Fibroblast of mammary gland (primary cell): ENCODE measurements around the gene TMED5.
A peak's percentile ranks its signal among the peaks of the same experiment; 100 is the strongest.
"Not testable (repeated sequence)": the region's sequence is repeated elsewhere in the genome, so short reads cannot be mapped to it uniquely, and the experiment has no call there.

Experiments used
- DNase-seq: peaks from one replicate; pipeline ENCODE4 v3.0.0-alpha.2; 2010; ENCODE audit warnings: low read depth
- H3K4me3 ChIP-seq: 2 replicates; pipeline ENCODE4 v1.5.1; 2011; ENCODE audit warnings: low read depth, mild to moderate bottlenecking, low read length, moderate library complexity; ENCODE audit not compliant: control insufficient read depth
- CTCF ChIP-seq: conservative IDR thresholded peaks from 2 replicates; pipeline ENCODE4 v1.5.1; 2011; ENCODE audit warnings: low read depth, low read length, inconsistent platforms; ENCODE audit not compliant: control insufficient read depth, insufficient read depth

The TMED5 gene

GRCh38 chr1:93172778-93173177 lies 7.4 kb downstream of the TMED5 start:
- no peak overlapping the region for H3K4me3 ChIP-seq
- DNase-seq, result no peak
- no peak for TF ChIP-seq CTCF

- TF ChIP-seq CTCF, result no peak
- no peak for DNase-seq
- H3K4me3 ChIP-seq, result no peak overlapping the region
Measured at GRCh38 chr1:93171549-93172034, 8.6 kb downstream of the TMED5 start.

- DNase-seq, H3K4me3 ChIP-seq: not testable (repeated sequence)
Measured at GRCh38 chr1:93170141-93170678, 10.0 kb downstream of the TMED5 start.

- DNase-seq, result no peak
- no peak overlapping the region for H3K4me3 ChIP-seq
- no peak for TF ChIP-seq CTCF
Measured at GRCh38 chr1:93167006-93167405, 13.2 kb downstream of the TMED5 start.

GRCh38 chr1:93165895-93166294 lies 14.3 kb downstream of the TMED5 start:
- not testable (repeated sequence) for DNase-seq

GRCh38 chr1:93164816-93165215 lies 15.4 kb downstream of the TMED5 start:
- no peak overlapping the region for H3K4me3 ChIP-seq
- peak; percentile 21 for DNase-seq
- TF ChIP-seq CTCF, result no peak

More at GRCh38 chr1:93165895-93166294, 14.3 kb downstream of the TMED5 start:
- H3K4me3 ChIP-seq, result not testable (repeated sequence)

GRCh38 chr1:93163314-93163713 lies 16.9 kb downstream of the TMED5 start:
- H3K4me3 ChIP-seq, DNase-seq: not testable (repeated sequence)

GRCh38 chr1:93159337-93159736 lies 20.9 kb downstream of the TMED5 start:
- no peak for TF ChIP-seq CTCF
- H3K4me3 ChIP-seq, result no peak overlapping the region
- no peak for DNase-seq
